Hepatocyte (in vitro differentiated cells): ENCODE data around the gene RPRM. TPM values are rescaled to one million over a fixed set of nuclear protein-coding genes. Genes with fewer than 3 reads are reported as not detected.
"Not testable (repeated sequence)": the region's sequence is repeated elsewhere in the genome, so short reads cannot be mapped to it uniquely, and the experiment has no call there.

Source experiments
- DNase-seq: peaks from one replicate; pipeline ENCODE4 v3.0.0-alpha.2; 2016; ENCODE audit warnings: low spot score
- H2AFZ ChIP-seq: fragments of 200-600 bp; sonication (generic); 2 replicates; pipeline ENCODE4 v1.6.0; 2016; ENCODE audit warnings: antibody characterized with exemption, mild to moderate bottlenecking
- H3K27ac ChIP-seq: fragments of 200-600 bp; sonication (generic); 2 replicates; pipeline ENCODE4 v1.5.1; 2016; ENCODE audit warnings: mild to moderate bottlenecking
- H3K27me3 ChIP-seq: fragments of 200-600 bp; sonication (generic); 2 replicates; pipeline ENCODE4 v1.6.1; 2016
- H3K36me3 ChIP-seq: fragments of 200-600 bp; sonication (generic); replicated peaks from 2 replicates; pipeline ENCODE4 v1.5.1; 2016; ENCODE audit warnings: low read depth; ENCODE audit not compliant: insufficient read depth
- H3K4me1 ChIP-seq: fragments of 200-600 bp; sonication (generic); 2 replicates; pipeline ENCODE4 v1.5.1; 2016; ENCODE audit warnings: mild to moderate bottlenecking, moderate library complexity; ENCODE audit not compliant: insufficient read depth
- H3K4me2 ChIP-seq: fragments of 200-600 bp; sonication (generic); 2 replicates; pipeline ENCODE4 v1.6.0; 2016
- H3K4me3 ChIP-seq: fragments of 200-600 bp; sonication (generic); 2 replicates; pipeline ENCODE4 v1.5.1; 2016; ENCODE audit warnings: mild to moderate bottlenecking
- H3K79me2 ChIP-seq: fragments of 200-600 bp; sonication (generic); 2 replicates; pipeline ENCODE4 v1.6.0; 2017; ENCODE audit warnings: mild to moderate bottlenecking
- H3K9me2 ChIP-seq: fragments of 200-600 bp; sonication (generic); replicated peaks from 2 replicates; pipeline ENCODE4 v1.6.0; 2017; ENCODE audit warnings: mild to moderate bottlenecking; ENCODE audit not compliant: insufficient read depth
- H3K9me3 ChIP-seq: fragments of 200-600 bp; sonication (generic); 2 replicates; pipeline ENCODE4 v1.5.1; 2016; ENCODE audit warnings: low read depth, mild to moderate bottlenecking
- H4K20me1 ChIP-seq: fragments of 200-600 bp; sonication (generic); 2 replicates; pipeline ENCODE4 v1.6.0; 2016; ENCODE audit warnings: mild to moderate bottlenecking; ENCODE audit not compliant: insufficient read depth, poor library complexity, severe bottlenecking
- EZH2 ChIP-seq: fragments of 200-600 bp; sonication (generic); IDR thresholded peaks from 2 replicates; pipeline ENCODE4 v1.6.1; 2016; ENCODE audit warnings: antibody characterized with exemption, mild to moderate bottlenecking, borderline replicate concordance
- EZH2phosphoT487 ChIP-seq: fragments of 200-600 bp; sonication (generic); IDR thresholded peaks from one replicate; pipeline ENCODE4 v1.6.1; 2018; ENCODE audit warnings: antibody characterized with exemption, mild to moderate bottlenecking, low read depth, moderate library complexity; ENCODE audit not compliant: unreplicated experiment, severe bottlenecking
- WGBS: methylation state at CpG from one replicate; pipeline ENCODE4 v1.1.6; 2016; ENCODE audit warnings: low lambda C conversion rate; ENCODE audit errors: missing lambda C conversion rate; 5-methylcytosine and 5-hydroxymethylcytosine counted together
- polyA plus RNA-seq: library from polyadenylated mRNA; unstranded; fragments of >200 nt; fragmentation: Nextera tagmentation; extraction: Ambion mirVana; gene quantifications from 2 replicates; pipeline ENCODE4 v1.2.1, GENCODE V29; 2016
- total RNA-seq: library from RNA; depleted of rRNA; stranded (reverse); fragments of >200 nt; gene quantifications from 2 replicates; pipeline ENCODE4 v1.2.3, GENCODE V29; 2014
- TF ChIP-seq, protein P1 (sequence below): fragments of 200-600 bp; sonication (generic); IDR thresholded peaks from 2 replicates; pipeline ENCODE4 v1.5.1; 2016; ENCODE audit warnings: antibody characterized with exemption, mild to moderate bottlenecking; ENCODE audit not compliant: poor library complexity

The RPRM gene
- total and polyA plus RNA-seq, 2 experiments from 2014 or later = 1.7 to 3.4 TPM

DNA sequence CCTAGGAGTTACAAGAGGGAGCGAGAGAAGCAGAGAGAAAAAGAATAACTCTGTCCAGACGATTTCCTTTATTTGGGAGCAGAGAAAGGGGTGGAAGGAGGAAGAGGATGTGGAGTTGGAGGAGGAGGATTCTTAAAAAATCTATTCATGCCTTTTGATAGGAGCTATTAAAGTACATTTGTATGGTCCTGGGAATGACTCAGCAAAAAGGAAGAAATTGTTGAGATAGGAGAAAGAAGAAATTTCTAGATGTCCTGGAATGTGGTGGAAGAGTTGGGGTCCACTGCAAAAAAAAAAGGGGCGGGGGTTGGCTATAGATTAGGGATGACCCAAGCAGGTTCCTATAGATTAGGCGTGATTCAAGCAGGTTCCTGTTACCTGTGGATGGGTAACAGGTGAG lies 32.4 kb upstream of the RPRM start:
- Histone ChIP-seq H3K4me2 (no peak overlapping the region), H3K4me3 (no peak overlapping the region), H3K79me2 (no peaks in the 10 kb centered on the region), H2AFZ (no peak overlapping the region), H3K9me3 (peaks cover 5% of the 10 kb centered on the region), H3K36me3 (no peaks in the 10 kb centered on the region), H3K27me3 (no peaks in the 10 kb centered on the region), H3K4me1 (no peaks in the 10 kb centered on the region), H3K9me2 (no peaks in the 10 kb centered on the region), H3K27ac (no peak overlapping the region), H4K20me1 (no peaks in the 10 kb centered on the region)
- TF ChIP-seq, protein P1, sequence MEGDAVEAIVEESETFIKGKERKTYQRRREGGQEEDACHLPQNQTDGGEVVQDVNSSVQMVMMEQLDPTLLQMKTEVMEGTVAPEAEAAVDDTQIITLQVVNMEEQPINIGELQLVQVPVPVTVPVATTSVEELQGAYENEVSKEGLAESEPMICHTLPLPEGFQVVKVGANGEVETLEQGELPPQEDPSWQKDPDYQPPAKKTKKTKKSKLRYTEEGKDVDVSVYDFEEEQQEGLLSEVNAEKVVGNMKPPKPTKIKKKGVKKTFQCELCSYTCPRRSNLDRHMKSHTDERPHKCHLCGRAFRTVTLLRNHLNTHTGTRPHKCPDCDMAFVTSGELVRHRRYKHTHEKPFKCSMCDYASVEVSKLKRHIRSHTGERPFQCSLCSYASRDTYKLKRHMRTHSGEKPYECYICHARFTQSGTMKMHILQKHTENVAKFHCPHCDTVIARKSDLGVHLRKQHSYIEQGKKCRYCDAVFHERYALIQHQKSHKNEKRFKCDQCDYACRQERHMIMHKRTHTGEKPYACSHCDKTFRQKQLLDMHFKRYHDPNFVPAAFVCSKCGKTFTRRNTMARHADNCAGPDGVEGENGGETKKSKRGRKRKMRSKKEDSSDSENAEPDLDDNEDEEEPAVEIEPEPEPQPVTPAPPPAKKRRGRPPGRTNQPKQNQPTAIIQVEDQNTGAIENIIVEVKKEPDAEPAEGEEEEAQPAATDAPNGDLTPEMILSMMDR = no peak
- TF ChIP-seq EZH2 = no peak
- no peak for TF ChIP-seq EZH2phosphoT487
- 87% methylated on average over 4 of the region's 4 CpGs for WGBS
- DNase-seq = no peak

- H3K9me3 ChIP-seq = peaks cover 5% of the 10 kb centered on the region
- H4K20me1 ChIP-seq = no peaks in the 10 kb centered on the region
- TF ChIP-seq EZH2 = no peak
- TF ChIP-seq, protein P1 = no peak
- TF ChIP-seq EZH2phosphoT487 = no peak
- no peaks in the 10 kb centered on the region for H3K27me3 ChIP-seq
- H2AFZ ChIP-seq = no peak overlapping the region
- H3K36me3 ChIP-seq = no peaks in the 10 kb centered on the region
- no peak overlapping the region for H3K4me2 ChIP-seq
- no peaks in the 10 kb centered on the region for H3K9me2 ChIP-seq
- no peak for DNase-seq
- no peak overlapping the region for H3K27ac ChIP-seq
- no peak overlapping the region for H3K4me3 ChIP-seq
- H3K79me2 ChIP-seq = no peaks in the 10 kb centered on the region
- no peaks in the 10 kb centered on the region for H3K4me1 ChIP-seq
- WGBS = 89% methylated on average over 15 of the region's 15 CpGs
Measured at GRCh38 chr2:153509133-153509532, 30.6 kb upstream of the RPRM start.

DNA sequence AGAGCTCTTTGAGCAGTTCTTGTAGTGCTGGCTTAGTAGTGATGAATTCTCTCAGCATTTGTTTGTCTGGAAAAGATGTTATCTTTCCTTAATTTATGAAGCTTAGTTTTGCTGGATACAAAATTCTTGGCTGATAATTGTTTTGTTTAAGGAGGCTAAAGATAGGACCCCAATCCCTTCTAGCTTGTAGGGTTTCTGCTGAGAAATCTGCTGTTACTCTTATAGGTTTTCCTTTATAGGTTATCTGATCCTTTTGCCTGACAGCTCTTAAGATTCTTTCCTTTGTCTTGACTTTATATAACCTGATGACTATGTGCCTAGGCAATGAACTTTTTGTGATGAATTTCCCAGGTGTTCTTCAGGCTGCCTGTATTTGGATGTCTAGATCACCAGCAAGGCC lies 27.9 kb upstream of the RPRM start:
- H4K20me1 ChIP-seq, DNase-seq, H3K4me3 ChIP-seq, H3K79me2 ChIP-seq, H3K4me2 ChIP-seq, H3K27ac ChIP-seq, H3K9me3 ChIP-seq, H3K27me3 ChIP-seq, H2AFZ ChIP-seq, H3K36me3 ChIP-seq, H3K4me1 ChIP-seq, H3K9me2 ChIP-seq: not testable (repeated sequence)

DNA sequence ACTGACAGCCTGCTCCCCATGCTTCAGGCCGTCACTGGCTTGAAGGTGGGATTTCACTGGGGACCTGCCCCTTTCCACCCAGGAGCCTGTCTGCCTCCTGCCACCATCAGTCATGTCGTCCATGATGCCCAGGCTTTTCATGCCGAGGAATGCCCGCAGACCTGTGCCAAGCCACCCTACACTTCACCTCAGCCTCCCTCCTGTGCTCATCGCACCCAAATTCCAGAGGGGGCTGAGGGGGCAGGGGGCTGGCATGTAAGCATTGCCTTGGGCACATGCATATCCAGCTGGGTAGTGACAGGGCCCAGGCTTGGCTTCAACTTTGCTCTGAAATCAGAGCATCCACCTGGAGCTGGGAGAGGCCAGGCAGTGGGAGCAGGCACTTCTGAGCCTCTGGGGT lies 20.9 kb upstream of the RPRM start:
- no peak for TF ChIP-seq EZH2phosphoT487
- TF ChIP-seq, protein P1 = no peak
- TF ChIP-seq EZH2 = no peak

More for the DNA sequence above, 20.9 kb upstream of the RPRM start:
- H3K4me2 ChIP-seq = no peak overlapping the region
- WGBS = 89% methylated on average over 5 of the region's 5 CpGs
- no peaks in the 10 kb centered on the region for H3K4me1 ChIP-seq
- no peak overlapping the region for H3K27ac ChIP-seq
- no peak overlapping the region for H2AFZ ChIP-seq
- no peaks in the 10 kb centered on the region for H3K36me3 ChIP-seq
- H3K4me3 ChIP-seq = no peak overlapping the region
- no peak for DNase-seq
- H3K79me2 ChIP-seq = no peaks in the 10 kb centered on the region
- no peaks in the 10 kb centered on the region for H3K9me3 ChIP-seq
- no peaks in the 10 kb centered on the region for H3K27me3 ChIP-seq
- H3K9me2 ChIP-seq = no peaks in the 10 kb centered on the region
- H4K20me1 ChIP-seq = no peaks in the 10 kb centered on the region
